ENCODE data around the gene PDE7B. TPM values are rescaled to one million over a fixed set of nuclear protein-coding genes. Genes with fewer than 3 reads are reported as not detected.
A peak's percentile ranks its signal among the peaks of the same experiment; 100 is the strongest.

Gene PDE7B
- total and polyA plus RNA-seq, 2 donors from 2014 or later = 4.6 to 15.4 TPM

- intact Hi-C loops (cut with DNase I) = no loop called here
- H3K27me3 ChIP-seq (ENCODE audit: control insufficient read depth, insufficient read depth, low read length) = no peaks in the 10 kb centered on the region
- no peaks in the 10 kb centered on the region for H3K4me1 ChIP-seq (ENCODE audit: control insufficient read depth in 2 of 3, insufficient read depth in 2 of 3, low read depth in 1 of 3, low read length in 3 of 3)
- H3K9me3 ChIP-seq (ENCODE audit: control insufficient read depth in 2 of 3, insufficient read depth in 1 of 3, low read length in 3 of 3) = no peaks in the 10 kb centered on the region
- TF ChIP-seq, protein P1, sequence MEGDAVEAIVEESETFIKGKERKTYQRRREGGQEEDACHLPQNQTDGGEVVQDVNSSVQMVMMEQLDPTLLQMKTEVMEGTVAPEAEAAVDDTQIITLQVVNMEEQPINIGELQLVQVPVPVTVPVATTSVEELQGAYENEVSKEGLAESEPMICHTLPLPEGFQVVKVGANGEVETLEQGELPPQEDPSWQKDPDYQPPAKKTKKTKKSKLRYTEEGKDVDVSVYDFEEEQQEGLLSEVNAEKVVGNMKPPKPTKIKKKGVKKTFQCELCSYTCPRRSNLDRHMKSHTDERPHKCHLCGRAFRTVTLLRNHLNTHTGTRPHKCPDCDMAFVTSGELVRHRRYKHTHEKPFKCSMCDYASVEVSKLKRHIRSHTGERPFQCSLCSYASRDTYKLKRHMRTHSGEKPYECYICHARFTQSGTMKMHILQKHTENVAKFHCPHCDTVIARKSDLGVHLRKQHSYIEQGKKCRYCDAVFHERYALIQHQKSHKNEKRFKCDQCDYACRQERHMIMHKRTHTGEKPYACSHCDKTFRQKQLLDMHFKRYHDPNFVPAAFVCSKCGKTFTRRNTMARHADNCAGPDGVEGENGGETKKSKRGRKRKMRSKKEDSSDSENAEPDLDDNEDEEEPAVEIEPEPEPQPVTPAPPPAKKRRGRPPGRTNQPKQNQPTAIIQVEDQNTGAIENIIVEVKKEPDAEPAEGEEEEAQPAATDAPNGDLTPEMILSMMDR (IDR thresholded peaks at IDR 0.05; ENCODE audit: borderline replicate concordance, extremely low read depth, insufficient read depth) = no peak
- DNase-seq (peak in 3 of 5 donors; percentile 33 to 78 (median 63)), FAIRE-seq (no peak)
- H3K9ac ChIP-seq (ENCODE audit: low read length in 3 of 3) = no peak overlapping the region
- H3K27ac ChIP-seq (ENCODE audit: low read depth in 2 of 2, low read length in 2 of 2) = no peak overlapping the region
- H3K36me3 ChIP-seq (ENCODE audit: control insufficient read depth in 2 of 3, insufficient read depth in 3 of 3, low read length in 3 of 3) = peaks cover 0 to 5% (median 3%) of the 10 kb centered on the region in 3 donors
- no peak overlapping the region for H3K4me3 ChIP-seq (ENCODE audit: low read length in 3 of 3)
These were observed 341.4 kb downstream of the PDE7B start for GRCh38 chr6:136192902-136193301.

DNA sequence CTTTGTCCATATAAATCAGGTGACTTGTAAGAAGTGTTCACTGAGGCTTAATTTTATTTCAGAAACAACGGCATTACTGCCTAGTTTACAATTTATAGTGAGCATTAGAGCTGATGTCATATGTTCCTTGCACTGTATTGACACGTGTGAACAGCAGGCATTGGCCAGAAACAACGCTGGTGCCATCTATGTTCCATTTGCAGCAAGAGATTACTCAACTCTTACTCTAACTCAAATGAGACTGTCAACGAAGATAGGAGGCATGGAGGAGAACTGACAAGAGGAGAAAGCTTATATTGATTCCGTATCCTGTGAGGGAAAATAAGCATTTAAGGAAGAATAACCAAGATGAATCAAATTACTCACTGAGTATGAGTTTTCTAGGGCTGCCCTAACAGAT is 350.2 kb downstream of the PDE7B start:
- no peak overlapping the region for H3K27ac ChIP-seq (ENCODE audit: low read depth in 2 of 2, low read length in 2 of 2)
- H3K4me3 ChIP-seq (ENCODE audit: low read length in 3 of 3) = no peak overlapping the region
- FAIRE-seq = no peak
- no peak overlapping the region for H3K9ac ChIP-seq (ENCODE audit: low read length in 3 of 3)
- intact Hi-C loops (cut with DNase I) = no loop called here
- TF ChIP-seq, protein P1 (IDR thresholded peaks at IDR 0.05; ENCODE audit: borderline replicate concordance, extremely low read depth, insufficient read depth) = no peak
- no peaks in the 10 kb centered on the region for H3K9me3 ChIP-seq (ENCODE audit: control insufficient read depth in 2 of 3, insufficient read depth in 1 of 3, low read length in 3 of 3)
- H3K27me3 ChIP-seq (ENCODE audit: control insufficient read depth, insufficient read depth, low read length) = no peaks in the 10 kb centered on the region
- H3K4me1 ChIP-seq (ENCODE audit: control insufficient read depth in 2 of 3, insufficient read depth in 2 of 3, low read depth in 1 of 3, low read length in 3 of 3) = no peaks in the 10 kb centered on the region
- no peaks in the 10 kb centered on the region for H3K36me3 ChIP-seq (ENCODE audit: control insufficient read depth in 2 of 3, insufficient read depth in 3 of 3, low read length in 3 of 3)
- DNase-seq = no peak

- FAIRE-seq (no peak), DNase-seq (no peak)
- Histone ChIP-seq H3K9ac (ENCODE audit: low read length in 3 of 3) (no peak overlapping the region), H3K27ac (ENCODE audit: low read depth in 2 of 2, low read length in 2 of 2) (no peak overlapping the region), H3K4me3 (ENCODE audit: low read length in 3 of 3) (no peak overlapping the region), H3K27me3 (ENCODE audit: control insufficient read depth, insufficient read depth, low read length) (no peaks in the 10 kb centered on the region), H3K4me1 (ENCODE audit: control insufficient read depth in 2 of 3, insufficient read depth in 2 of 3, low read depth in 1 of 3, low read length in 3 of 3) (no peaks in the 10 kb centered on the region), H3K9me3 (ENCODE audit: control insufficient read depth in 2 of 3, insufficient read depth in 1 of 3, low read length in 3 of 3) (no peaks in the 10 kb centered on the region), H3K36me3 (ENCODE audit: control insufficient read depth in 2 of 3, insufficient read depth in 3 of 3, low read length in 3 of 3) (no peaks in the 10 kb centered on the region)
- TF ChIP-seq, protein P1 (IDR thresholded peaks at IDR 0.05; ENCODE audit: borderline replicate concordance, extremely low read depth, insufficient read depth) = no peak
- intact Hi-C loops (cut with DNase I) = no loop called here
These were observed 357.3 kb downstream of the PDE7B start for GRCh38 chr6:136208783-136209182.

DNA sequence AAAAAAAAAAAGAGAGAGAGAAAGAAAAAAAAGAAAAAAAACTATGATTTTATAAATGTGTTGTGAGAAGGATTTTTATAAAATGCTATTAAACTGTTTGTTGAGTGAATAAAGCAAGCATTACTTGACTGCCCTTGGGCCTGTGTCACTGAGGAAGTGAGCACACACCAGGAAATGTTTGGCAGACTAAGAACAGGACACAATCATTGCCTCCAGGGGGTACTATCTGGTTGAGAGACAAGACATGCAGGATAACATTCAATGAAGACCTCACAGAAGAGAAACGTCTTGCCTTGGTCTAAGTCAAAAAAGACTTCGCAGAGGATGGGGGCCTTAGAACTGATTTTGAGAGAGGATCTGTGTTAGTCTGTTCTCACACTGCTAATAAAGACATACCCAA is 358.0 kb downstream of the PDE7B start:
- TF ChIP-seq, protein P1 (IDR thresholded peaks at IDR 0.05; ENCODE audit: borderline replicate concordance, extremely low read depth, insufficient read depth) = no peak
- no peak for DNase-seq
- FAIRE-seq = no peak
- intact Hi-C loops (cut with DNase I) = no loop called here
- Histone ChIP-seq H3K9ac (ENCODE audit: low read length in 3 of 3) (no peak overlapping the region), H3K4me1 (ENCODE audit: control insufficient read depth in 2 of 3, insufficient read depth in 2 of 3, low read depth in 1 of 3, low read length in 3 of 3) (no peaks in the 10 kb centered on the region), H3K27ac (ENCODE audit: low read depth in 2 of 2, low read length in 2 of 2) (no peak overlapping the region), H3K36me3 (ENCODE audit: control insufficient read depth in 2 of 3, insufficient read depth in 3 of 3, low read length in 3 of 3) (no peaks in the 10 kb centered on the region), H3K4me3 (ENCODE audit: low read length in 3 of 3) (no peak overlapping the region), H3K27me3 (ENCODE audit: control insufficient read depth, insufficient read depth, low read length) (no peaks in the 10 kb centered on the region), H3K9me3 (ENCODE audit: control insufficient read depth in 2 of 3, insufficient read depth in 1 of 3, low read length in 3 of 3) (no peaks in the 10 kb centered on the region)

All from kidney (tissue), 14 donors.